GM23338 (cell line): ENCODE measurements around the gene NAP1L4.

Experiments used
- CREB1 ChIP-seq: fragments of 250-450 bp; sonication (Bioruptor Pico); IDR thresholded peaks from 2 replicates; pipeline ENCODE4 v1.5.0; 2020; ENCODE audit warnings: low read depth, mild to moderate bottlenecking, moderate library complexity
- CTCF ChIP-seq, 2 experiments: fragments of 200-600 bp in 1 of 2; sonication (generic) in 1 of 2; conservative IDR thresholded peaks; 2 replicates each; pipeline versions ENCODE4 v1.5.1 to v1.6.1; 2016 to 2017; ENCODE audit warnings: antibody characterized with exemption in 2 of 2, low read depth in 2 of 2, mild to moderate bottlenecking in 2 of 2, moderate library complexity in 1 of 2
- ETS1 ChIP-seq: IDR thresholded peaks from 2 replicates; pipeline ENCODE4 v1.6.1; 2016; ENCODE audit warnings: antibody characterized with exemption
- EZH2 ChIP-seq: fragments of 200-600 bp; sonication (generic); IDR thresholded peaks from one replicate; pipeline ENCODE4 v1.8.0; 2017; ENCODE audit warnings: antibody characterized with exemption, mild to moderate bottlenecking, low read depth; ENCODE audit not compliant: unreplicated experiment
- EZH2phosphoT487 ChIP-seq: fragments of 200-600 bp; sonication (generic); IDR thresholded peaks from one replicate; pipeline ENCODE4 v1.8.1; 2018; ENCODE audit warnings: antibody characterized with exemption; ENCODE audit not compliant: unreplicated experiment
- JUNB ChIP-seq: IDR thresholded peaks from one replicate; pipeline ENCODE4 v1.6.1; 2016; ENCODE audit warnings: antibody characterized with exemption; ENCODE audit not compliant: unreplicated experiment
- NANOG ChIP-seq: IDR thresholded peaks from 2 replicates; pipeline ENCODE4 v1.6.1; 2016; ENCODE audit warnings: antibody characterized with exemption, borderline replicate concordance
- POLR2AphosphoS5 ChIP-seq: IDR thresholded peaks from 2 replicates; pipeline ENCODE4 v1.6.1; 2016; ENCODE audit warnings: antibody characterized with exemption, low read depth
- REST ChIP-seq: IDR thresholded peaks from one replicate; pipeline ENCODE4 v1.6.1; 2018; ENCODE audit warnings: antibody characterized with exemption; ENCODE audit not compliant: unreplicated experiment
- STAT1 ChIP-seq: IDR thresholded peaks from one replicate; pipeline ENCODE4 v1.6.1; 2016; ENCODE audit warnings: antibody characterized with exemption; ENCODE audit not compliant: unreplicated experiment
- ZNF462 ChIP-seq: fragments of 250-450 bp; sonication (Bioruptor Pico); IDR thresholded peaks from 2 replicates; pipeline ENCODE4 v1.5.0; 2020; ENCODE audit warnings: mild to moderate bottlenecking, moderate library complexity

GRCh38 chr11:3037945-3038271 is 45.8 kb upstream of the NAP1L4 start:
- TF ChIP-seq CTCF (conservative IDR thresholded peaks at IDR 0.05; ENCODE audit: low read depth in 2 of 2) (no peak), POLR2AphosphoS5 (no peak), REST (no peak), EZH2 (no peak), CREB1 (CRISPR knock-in tag) (no peak), NANOG (no peak), EZH2phosphoT487 (no peak), JUNB (no peak), ZNF462 (no peak), ETS1 (no peak), STAT1 (no peak)
